ENCODE results near the gene CHAF1A.

CHAF1A gene

GRCh38 chr19:4456843-4457653 is 54.6 kb downstream of the CHAF1A start:
- TF ChIP-seq EZH2phosphoT487 (IDR thresholded peaks at IDR 0.05; ENCODE audit: borderline replicate concordance) (no peak), CTCF (conservative IDR thresholded peaks at IDR 0.05; ENCODE audit: low read length) (no peak)
- peak overlapping the region; percentile 80; the same call in 1 of the 2 replicates for H2AFZ ChIP-seq (ENCODE audit: low read length)
- peaks cover 15% of the 10 kb centered on the region for H3K4me1 ChIP-seq (ENCODE audit: insufficient read depth, low read length, poor library complexity, severe bottlenecking)
- peak overlapping the region; percentile 72 for H3K9ac ChIP-seq (ENCODE audit: low read depth, low read length, poor library complexity, severe bottlenecking)
- no peaks in the 10 kb centered on the region for H3F3A ChIP-seq (ENCODE audit: low read depth)
- H4K20me1 ChIP-seq (ENCODE audit: insufficient read depth, low read length, poor library complexity, severe bottlenecking) = peaks cover 24% of the 10 kb centered on the region
- peak overlapping the region; percentile 90 for H3K4me3 ChIP-seq (ENCODE audit: low read length, poor library complexity, severe bottlenecking)
- H3K79me2 ChIP-seq (ENCODE audit: insufficient read depth, low read length) = peaks cover 30% of the 10 kb centered on the region
- no peaks in the 10 kb centered on the region for H3K27me3 ChIP-seq (ENCODE audit: insufficient read depth, low read length, poor library complexity, severe bottlenecking)
- H3K9me3 ChIP-seq (ENCODE audit: insufficient read depth, low read depth, low read length) = no peaks in the 10 kb centered on the region
- H3K36me3 ChIP-seq (ENCODE audit: insufficient read depth, low read length) = peaks cover 9% of the 10 kb centered on the region; the same call in 1 of the 2 replicates
- no peaks in the 10 kb centered on the region for H3K9me2 ChIP-seq (replicated peaks; ENCODE audit: low read depth, low read length)
- peak overlapping the region; percentile 79 for H3K4me2 ChIP-seq (ENCODE audit: low read depth, low read length, poor library complexity, severe bottlenecking)

GRCh38 chr19:4457654-4458395 is 55.4 kb downstream of the CHAF1A start, which contains the start of gene UBXN6:
UBXN6 (minus strand) TSS chr19:4457794; CDS start chr19:4457697, 97 bp downstream.
- Histone ChIP-seq H4K20me1 (ENCODE audit: insufficient read depth, low read length, poor library complexity, severe bottlenecking) (peaks cover 24% of the 10 kb centered on the region), H3K9ac (ENCODE audit: low read depth, low read length, poor library complexity, severe bottlenecking) (peak within 1 kb of the TSS; percentile 72), H3K79me2 (ENCODE audit: insufficient read depth, low read length) (peaks cover 30% of the 10 kb centered on the region), H3K9me3 (ENCODE audit: insufficient read depth, low read depth, low read length) (no peaks in the 10 kb centered on the region), H3K9me2 (replicated peaks; ENCODE audit: low read depth, low read length) (no peaks in the 10 kb centered on the region), H3K4me2 (ENCODE audit: low read depth, low read length, poor library complexity, severe bottlenecking) (peak within 1 kb of the TSS; percentile 79), H3K36me3 (ENCODE audit: insufficient read depth, low read length) (peaks cover 2% of the 10 kb centered on the region; the same call in 1 of the 2 replicates), H2AFZ (ENCODE audit: low read length) (peak within 1 kb of the TSS; percentile 80), H3F3A (ENCODE audit: low read depth) (no peaks in the 10 kb centered on the region), H3K4me3 (ENCODE audit: low read length, poor library complexity, severe bottlenecking) (peak within 1 kb of the TSS; percentile 90), H3K27me3 (ENCODE audit: insufficient read depth, low read length, poor library complexity, severe bottlenecking) (no peaks in the 10 kb centered on the region), H3K4me1 (ENCODE audit: insufficient read depth, low read length, poor library complexity, severe bottlenecking) (peaks cover 15% of the 10 kb centered on the region)
- TF ChIP-seq EZH2phosphoT487 (IDR thresholded peaks at IDR 0.05; ENCODE audit: borderline replicate concordance) (no peak), CTCF (conservative IDR thresholded peaks at IDR 0.05; ENCODE audit: low read length) (no peak)

GRCh38 chr19:4464815-4465581 is 62.6 kb downstream of the CHAF1A start:
- Histone ChIP-seq H3K9me3 (ENCODE audit: insufficient read depth, low read depth, low read length) (no peaks in the 10 kb centered on the region), H3K79me2 (ENCODE audit: insufficient read depth, low read length) (no peaks in the 10 kb centered on the region), H3K36me3 (ENCODE audit: insufficient read depth, low read length) (no peaks in the 10 kb centered on the region), H3K4me2 (ENCODE audit: low read depth, low read length, poor library complexity, severe bottlenecking) (no peak overlapping the region), H3K4me1 (ENCODE audit: insufficient read depth, low read length, poor library complexity, severe bottlenecking) (no peaks in the 10 kb centered on the region), H3K9ac (ENCODE audit: low read depth, low read length, poor library complexity, severe bottlenecking) (no peak overlapping the region), H2AFZ (ENCODE audit: low read length) (no peak overlapping the region), H3F3A (ENCODE audit: low read depth) (no peaks in the 10 kb centered on the region), H4K20me1 (ENCODE audit: insufficient read depth, low read length, poor library complexity, severe bottlenecking) (no peaks in the 10 kb centered on the region), H3K27me3 (ENCODE audit: insufficient read depth, low read length, poor library complexity, severe bottlenecking) (no peaks in the 10 kb centered on the region), H3K4me3 (ENCODE audit: low read length, poor library complexity, severe bottlenecking) (no peak overlapping the region), H3K9me2 (replicated peaks; ENCODE audit: low read depth, low read length) (no peaks in the 10 kb centered on the region)
- TF ChIP-seq CTCF (conservative IDR thresholded peaks at IDR 0.05; ENCODE audit: low read length) = no peak
- no peak for TF ChIP-seq EZH2phosphoT487 (IDR thresholded peaks at IDR 0.05; ENCODE audit: borderline replicate concordance)
